SU-DHL-6 (cell line): ENCODE data around the gene SPINK1.

Source experiments
- H2AFZ ChIP-seq: fragments of 200-600 bp; sonication (generic); 2 replicates; pipeline ENCODE4 v1.6.1; 2014; ENCODE audit warnings: low read depth, mild to moderate bottlenecking, moderate library complexity, mixed read lengths, antibody characterized with exemption, low read length; ENCODE audit not compliant: severe bottlenecking
- H3F3A ChIP-seq: fragments of 200-600 bp; shearing (Covaris generic); 2 replicates; pipeline ENCODE4 v1.6.0; 2016; ENCODE audit warnings: antibody characterized with exemption, mild to moderate bottlenecking; ENCODE audit not compliant: insufficient read depth
- H3K27ac ChIP-seq: fragments of 200-600 bp; sonication (generic); 2 replicates; pipeline ENCODE4 v1.5.1; 2016; ENCODE audit warnings: low read depth, mild to moderate bottlenecking, low read length, moderate library complexity, mixed read lengths
- H3K27me3 ChIP-seq: fragments of 200-600 bp; sonication (generic), shearing (Covaris generic); 2 replicates; pipeline ENCODE4 v1.6.0; 2014; ENCODE audit warnings: mild to moderate bottlenecking, low read length
- H3K36me3 ChIP-seq: fragments of 200-600 bp; sonication (generic); 2 replicates; pipeline ENCODE4 v1.6.1; 2014; ENCODE audit warnings: mild to moderate bottlenecking, low read length, mixed read lengths
- H3K4me2 ChIP-seq: fragments of 300-600, 200-600 bp; shearing (Covaris generic), sonication (generic); 2 replicates; pipeline ENCODE4 v1.6.0; 2014; ENCODE audit warnings: low read length, low read depth, mild to moderate bottlenecking; ENCODE audit not compliant: poor library complexity, severe bottlenecking
- H3K4me3 ChIP-seq: fragments of 200-600 bp; sonication (generic); 2 replicates; pipeline ENCODE4 v1.5.1; 2014; ENCODE audit warnings: antibody characterized with exemption, low read length, mild to moderate bottlenecking, mixed read lengths; ENCODE audit not compliant: insufficient read depth, poor library complexity, severe bottlenecking
- H3K79me2 ChIP-seq: fragments of 200-600 bp; sonication (generic); 2 replicates; pipeline ENCODE4 v1.6.1; 2014; ENCODE audit warnings: mild to moderate bottlenecking, low read length, moderate library complexity; ENCODE audit not compliant: insufficient read depth
- H3K9ac ChIP-seq: fragments of 200-600 bp; sonication (generic); 2 replicates; pipeline ENCODE4 v1.7.0; 2014; ENCODE audit warnings: mild to moderate bottlenecking, low read length
- H3K9me2 ChIP-seq: fragments of 200-600 bp; sonication (generic); replicated peaks from 2 replicates; pipeline ENCODE4 v1.6.1; 2014; ENCODE audit warnings: low read length; ENCODE audit not compliant: insufficient read depth
- H3K9me3 ChIP-seq: fragments of 200-600 bp; sonication (generic); 2 replicates; pipeline ENCODE4 v1.6.1; 2014; ENCODE audit warnings: low read length, mixed read lengths; ENCODE audit not compliant: insufficient read depth
- H4K20me1 ChIP-seq: fragments of 200-600 bp; sonication (generic); 2 replicates; pipeline ENCODE4 v1.6.1; 2014; ENCODE audit warnings: low read depth, mild to moderate bottlenecking, antibody characterized with exemption, low read length, moderate library complexity, mixed read lengths
- CTCF ChIP-seq: fragments of 200-600 bp; sonication (generic); IDR thresholded peaks from one replicate; pipeline ENCODE4 v1.5.1; 2017; ENCODE audit warnings: antibody characterized with exemption, mild to moderate bottlenecking, low read length, moderate library complexity; ENCODE audit not compliant: insufficient read depth, poor library complexity, severe bottlenecking
- EZH2phosphoT487 ChIP-seq: fragments of 200-600 bp; sonication (generic), shearing (Covaris generic); conservative IDR thresholded peaks from 2 replicates; pipeline ENCODE4 v1.6.1; 2018; ENCODE audit warnings: mild to moderate bottlenecking, antibody characterized with exemption, low read length, moderate library complexity, mixed read lengths

The SPINK1 gene

GRCh38 chr5:147869112-147869511 lies 37.6 kb upstream of the SPINK1 start:
- H3K36me3 ChIP-seq = no peaks in the 10 kb centered on the region
- H3K4me2 ChIP-seq = no peak overlapping the region
- no peaks in the 10 kb centered on the region for H3K9me2 ChIP-seq
- no peaks in the 10 kb centered on the region for H3F3A ChIP-seq
- no peak overlapping the region for H3K27ac ChIP-seq
- no peak overlapping the region for H2AFZ ChIP-seq
- no peaks in the 10 kb centered on the region for H3K79me2 ChIP-seq
- TF ChIP-seq CTCF (no peak), EZH2phosphoT487 (no peak)
- no peaks in the 10 kb centered on the region for H3K27me3 ChIP-seq
- no peaks in the 10 kb centered on the region for H3K9me3 ChIP-seq
- no peak overlapping the region for H3K4me3 ChIP-seq
- H4K20me1 ChIP-seq = no peaks in the 10 kb centered on the region
- no peak overlapping the region for H3K9ac ChIP-seq

GRCh38 chr5:147863454-147864158 lies 32.1 kb upstream of the SPINK1 start:
- Histone ChIP-seq H3K79me2 (no peaks in the 10 kb centered on the region), H3K9me3 (no peaks in the 10 kb centered on the region), H2AFZ (no peak overlapping the region), H3K36me3 (no peaks in the 10 kb centered on the region), H4K20me1 (no peaks in the 10 kb centered on the region), H3K9ac (no peak overlapping the region), H3F3A (no peaks in the 10 kb centered on the region), H3K9me2 (no peaks in the 10 kb centered on the region), H3K27me3 (no peaks in the 10 kb centered on the region), H3K4me3 (no peak overlapping the region), H3K27ac (no peak overlapping the region), H3K4me2 (no peak overlapping the region)
- no peak for TF ChIP-seq EZH2phosphoT487
- TF ChIP-seq CTCF = no peak

- Histone ChIP-seq H3K9me3 (no peaks in the 10 kb centered on the region), H3K36me3 (no peaks in the 10 kb centered on the region), H3K27ac (no peak overlapping the region), H3K79me2 (no peaks in the 10 kb centered on the region), H3F3A (no peaks in the 10 kb centered on the region), H3K4me2 (no peak overlapping the region), H3K9ac (no peak overlapping the region), H3K4me3 (no peak overlapping the region), H3K27me3 (no peaks in the 10 kb centered on the region), H4K20me1 (no peaks in the 10 kb centered on the region), H2AFZ (no peak overlapping the region), H3K9me2 (no peaks in the 10 kb centered on the region)
- no peak for TF ChIP-seq CTCF
- no peak for TF ChIP-seq EZH2phosphoT487
These were observed 29.2 kb upstream of the SPINK1 start for GRCh38 chr5:147860641-147861025.
